ENCODE results near the gene PNKP. TPM values are rescaled to one million over a fixed set of nuclear protein-coding genes. Genes with fewer than 3 reads are reported as not detected.

The PNKP gene
- total and polyA plus RNA-seq, 9 of the 15 experiments (the other 6 are each of a cell fraction or from before 2014, with no cell fraction given): 2.8 to 85.4 (median 25.3) TPM

DNA sequence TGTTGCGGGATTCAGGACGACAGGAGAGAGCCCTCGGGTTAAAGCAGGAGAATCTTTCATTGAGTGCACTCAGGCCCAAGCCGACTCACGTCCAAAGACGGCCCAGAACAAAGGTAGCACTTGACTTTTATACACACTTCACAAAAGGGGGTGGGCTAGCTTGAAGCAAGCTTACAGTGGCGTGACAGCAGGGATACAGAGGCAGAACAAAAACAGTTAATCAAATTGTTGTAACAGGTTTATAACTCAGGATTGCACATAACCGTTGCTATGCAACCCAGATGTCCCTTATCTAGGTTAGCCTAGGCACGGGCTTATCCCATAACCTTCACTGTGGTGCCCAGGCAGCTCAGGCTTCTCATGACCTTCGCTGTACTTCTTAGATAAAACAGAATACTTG lies 47.3 kb downstream of the PNKP start (continued):
- TF ChIP-seq BRD4 (IDR thresholded peaks at IDR 0.05) (no peak), PYGO2 (tag; IDR thresholded peaks at IDR 0.05) (no peak), ZNF347 (CRISPR knock-in tag; IDR thresholded peaks at IDR 0.05; ENCODE audit: low read depth) (no peak), CEBPB (tag; IDR thresholded peaks at IDR 0.05) (peak; percentile 64), MXI1 (IDR thresholded peaks at IDR 0.05; ENCODE audit: low read depth, low read length) (0 out of 2 replicates have a peak, but pooled peaks have one; percentile 41), CBX1 (IDR thresholded peaks at IDR 0.05; ENCODE audit: low read depth) (no peak), RAD21 (CRISPR knock-in tag; conservative IDR thresholded peaks at IDR 0.05 in 1 of 2, IDR thresholded peaks at IDR 0.05 in 1 of 2) (no peak), RBM34 (IDR thresholded peaks at IDR 0.05; ENCODE audit: borderline replicate concordance, insufficient read depth, low read length) (no peak), ESRRA (IDR thresholded peaks at IDR 0.05; ENCODE audit: borderline replicate concordance, low read depth) (peak; percentile 64; the same call in 1 of the 2 replicates), ZKSCAN3 (CRISPR knock-in tag; IDR thresholded peaks at IDR 0.05) (no peak; the same call in 1 of the 2 replicates), GATA2 (CRISPR knock-in tag; IDR thresholded peaks at IDR 0.05) (peak; percentile 37; the same call in 1 of the 2 replicates), ZNF311 (CRISPR knock-in tag; IDR thresholded peaks at IDR 0.05) (no peak), NFIC (IDR thresholded peaks at IDR 0.05) (0 out of 2 replicates have a peak, but pooled peaks have one; percentile 7)
- TF ChIP-seq, protein P1, sequence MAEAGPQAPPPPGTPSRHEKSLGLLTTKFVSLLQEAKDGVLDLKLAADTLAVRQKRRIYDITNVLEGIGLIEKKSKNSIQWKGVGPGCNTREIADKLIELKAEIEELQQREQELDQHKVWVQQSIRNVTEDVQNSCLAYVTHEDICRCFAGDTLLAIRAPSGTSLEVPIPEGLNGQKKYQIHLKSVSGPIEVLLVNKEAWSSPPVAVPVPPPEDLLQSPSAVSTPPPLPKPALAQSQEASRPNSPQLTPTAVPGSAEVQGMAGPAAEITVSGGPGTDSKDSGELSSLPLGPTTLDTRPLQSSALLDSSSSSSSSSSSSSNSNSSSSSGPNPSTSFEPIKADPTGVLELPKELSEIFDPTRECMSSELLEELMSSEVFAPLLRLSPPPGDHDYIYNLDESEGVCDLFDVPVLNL (CRISPR knock-in tag; IDR thresholded peaks at IDR 0.05; ENCODE audit: low read depth): no peak
- TF ChIP-seq, protein P2, sequence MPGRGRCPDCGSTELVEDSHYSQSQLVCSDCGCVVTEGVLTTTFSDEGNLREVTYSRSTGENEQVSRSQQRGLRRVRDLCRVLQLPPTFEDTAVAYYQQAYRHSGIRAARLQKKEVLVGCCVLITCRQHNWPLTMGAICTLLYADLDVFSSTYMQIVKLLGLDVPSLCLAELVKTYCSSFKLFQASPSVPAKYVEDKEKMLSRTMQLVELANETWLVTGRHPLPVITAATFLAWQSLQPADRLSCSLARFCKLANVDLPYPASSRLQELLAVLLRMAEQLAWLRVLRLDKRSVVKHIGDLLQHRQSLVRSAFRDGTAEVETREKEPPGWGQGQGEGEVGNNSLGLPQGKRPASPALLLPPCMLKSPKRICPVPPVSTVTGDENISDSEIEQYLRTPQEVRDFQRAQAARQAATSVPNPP (IDR thresholded peaks at IDR 0.05; ENCODE audit: borderline replicate concordance, insufficient read depth, insufficient read length): no peak
- TF ChIP-seq, protein P3, sequence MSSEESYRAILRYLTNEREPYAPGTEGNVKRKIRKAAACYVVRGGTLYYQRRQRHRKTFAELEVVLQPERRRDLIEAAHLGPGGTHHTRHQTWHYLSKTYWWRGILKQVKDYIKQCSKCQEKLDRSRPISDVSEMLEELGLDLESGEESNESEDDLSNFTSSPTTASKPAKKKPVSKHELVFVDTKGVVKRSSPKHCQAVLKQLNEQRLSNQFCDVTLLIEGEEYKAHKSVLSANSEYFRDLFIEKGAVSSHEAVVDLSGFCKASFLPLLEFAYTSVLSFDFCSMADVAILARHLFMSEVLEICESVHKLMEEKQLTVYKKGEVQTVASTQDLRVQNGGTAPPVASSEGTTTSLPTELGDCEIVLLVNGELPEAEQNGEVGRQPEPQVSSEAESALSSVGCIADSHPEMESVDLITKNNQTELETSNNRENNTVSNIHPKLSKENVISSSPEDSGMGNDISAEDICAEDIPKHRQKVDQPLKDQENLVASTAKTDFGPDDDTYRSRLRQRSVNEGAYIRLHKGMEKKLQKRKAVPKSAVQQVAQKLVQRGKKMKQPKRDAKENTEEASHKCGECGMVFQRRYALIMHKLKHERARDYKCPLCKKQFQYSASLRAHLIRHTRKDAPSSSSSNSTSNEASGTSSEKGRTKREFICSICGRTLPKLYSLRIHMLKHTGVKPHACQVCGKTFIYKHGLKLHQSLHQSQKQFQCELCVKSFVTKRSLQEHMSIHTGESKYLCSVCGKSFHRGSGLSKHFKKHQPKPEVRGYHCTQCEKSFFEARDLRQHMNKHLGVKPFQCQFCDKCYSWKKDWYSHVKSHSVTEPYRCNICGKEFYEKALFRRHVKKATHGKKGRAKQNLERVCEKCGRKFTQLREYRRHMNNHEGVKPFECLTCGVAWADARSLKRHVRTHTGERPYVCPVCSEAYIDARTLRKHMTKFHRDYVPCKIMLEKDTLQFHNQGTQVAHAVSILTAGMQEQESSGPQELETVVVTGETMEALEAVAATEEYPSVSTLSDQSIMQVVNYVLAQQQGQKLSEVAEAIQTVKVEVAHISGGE (CRISPR knock-in tag; IDR thresholded peaks at IDR 0.05): no peak; a peak in 1 of 6 replicates
- TF ChIP-seq, protein P4, sequence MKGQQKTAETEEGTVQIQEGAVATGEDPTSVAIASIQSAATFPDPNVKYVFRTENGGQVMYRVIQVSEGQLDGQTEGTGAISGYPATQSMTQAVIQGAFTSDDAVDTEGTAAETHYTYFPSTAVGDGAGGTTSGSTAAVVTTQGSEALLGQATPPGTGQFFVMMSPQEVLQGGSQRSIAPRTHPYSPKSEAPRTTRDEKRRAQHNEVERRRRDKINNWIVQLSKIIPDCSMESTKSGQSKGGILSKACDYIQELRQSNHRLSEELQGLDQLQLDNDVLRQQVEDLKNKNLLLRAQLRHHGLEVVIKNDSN (CRISPR knock-in tag; IDR thresholded peaks at IDR 0.05): no peak
- TF ChIP-seq, protein P5, sequence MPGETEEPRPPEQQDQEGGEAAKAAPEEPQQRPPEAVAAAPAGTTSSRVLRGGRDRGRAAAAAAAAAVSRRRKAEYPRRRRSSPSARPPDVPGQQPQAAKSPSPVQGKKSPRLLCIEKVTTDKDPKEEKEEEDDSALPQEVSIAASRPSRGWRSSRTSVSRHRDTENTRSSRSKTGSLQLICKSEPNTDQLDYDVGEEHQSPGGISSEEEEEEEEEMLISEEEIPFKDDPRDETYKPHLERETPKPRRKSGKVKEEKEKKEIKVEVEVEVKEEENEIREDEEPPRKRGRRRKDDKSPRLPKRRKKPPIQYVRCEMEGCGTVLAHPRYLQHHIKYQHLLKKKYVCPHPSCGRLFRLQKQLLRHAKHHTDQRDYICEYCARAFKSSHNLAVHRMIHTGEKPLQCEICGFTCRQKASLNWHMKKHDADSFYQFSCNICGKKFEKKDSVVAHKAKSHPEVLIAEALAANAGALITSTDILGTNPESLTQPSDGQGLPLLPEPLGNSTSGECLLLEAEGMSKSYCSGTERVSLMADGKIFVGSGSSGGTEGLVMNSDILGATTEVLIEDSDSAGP (CRISPR knock-in tag; IDR thresholded peaks at IDR 0.05): no peak
